H9 (cell line): Measurements from ENCODE around the gene GPLD1. TPM values are rescaled to one million over a fixed set of nuclear protein-coding genes. Genes with fewer than 3 reads are reported as not detected.

Experiments
- DNase-seq: peaks from one replicate; pipeline ENCODE4 v3.0.0-alpha.2; 2017
- H2AFZ ChIP-seq: one replicate; pipeline ENCODE4 v1.6.1; 2013; ENCODE audit warnings: mild to moderate bottlenecking, low read length, control low read depth, moderate library complexity
- H2AK5ac ChIP-seq: 2 replicates; pipeline ENCODE4 v1.6.1; 2013; ENCODE audit warnings: low read length, control low read depth, mixed read lengths; ENCODE audit not compliant: insufficient read length
- H2BK120ac ChIP-seq: one replicate; pipeline ENCODE4 v1.6.1; 2013; ENCODE audit warnings: low read depth, mild to moderate bottlenecking, low read length, control low read depth, inconsistent platforms; ENCODE audit not compliant: poor library complexity, severe bottlenecking
- H2BK12ac ChIP-seq: 2 replicates; pipeline ENCODE4 v1.6.1; 2013; ENCODE audit warnings: low read length, control low read depth, mixed read lengths, low read depth; ENCODE audit not compliant: insufficient read length
- H2BK15ac ChIP-seq: 2 replicates; pipeline ENCODE4 v1.6.1; 2013; ENCODE audit warnings: low read depth, low read length, control low read depth
- H2BK20ac ChIP-seq: one replicate; pipeline ENCODE4 v1.6.1; 2013; ENCODE audit warnings: low read depth, mild to moderate bottlenecking, low read length, control low read depth, inconsistent platforms; ENCODE audit not compliant: poor library complexity, severe bottlenecking
- H2BK5ac ChIP-seq: 2 replicates; pipeline ENCODE4 v1.6.1; 2013; ENCODE audit warnings: low read length, control low read depth, mixed read lengths; ENCODE audit not compliant: insufficient read length
- H3K14ac ChIP-seq: 2 replicates; pipeline ENCODE4 v1.6.1; 2013; ENCODE audit warnings: low read length, control low read depth; ENCODE audit not compliant: insufficient read depth
- H3K18ac ChIP-seq: 2 replicates; pipeline ENCODE4 v1.6.1; 2013; ENCODE audit warnings: low read depth, mild to moderate bottlenecking, mixed read lengths, low read length, control low read depth; ENCODE audit not compliant: insufficient read length
- H3K23ac ChIP-seq: 2 replicates; pipeline ENCODE4 v1.6.1; 2013; ENCODE audit warnings: low read length, control low read depth, mixed read lengths, low read depth; ENCODE audit not compliant: insufficient read length
- H3K23me2 ChIP-seq: 2 replicates; pipeline ENCODE4 v1.6.1; 2013; ENCODE audit warnings: low read depth, mild to moderate bottlenecking, mixed read lengths, low read length, control low read depth; ENCODE audit not compliant: insufficient read length, poor library complexity, severe bottlenecking
- H3K27ac ChIP-seq: 2 replicates; pipeline ENCODE4 v1.5.1; 2013; ENCODE audit warnings: low read length, control low read depth, mixed read lengths, low read depth; ENCODE audit not compliant: insufficient read length
- H3K27me3 ChIP-seq: 2 replicates; pipeline ENCODE4 v1.6.1; 2013; ENCODE audit warnings: low read length, control low read depth, inconsistent platforms; ENCODE audit not compliant: insufficient read depth
- H3K4ac ChIP-seq: 2 replicates; pipeline ENCODE4 v1.6.1; 2013; ENCODE audit warnings: low read depth, mild to moderate bottlenecking, control low read depth, inconsistent platforms, low read length, moderate library complexity
- H3K4me1 ChIP-seq: 2 replicates; pipeline ENCODE4 v1.6.1; 2013; ENCODE audit warnings: low read length, control low read depth, inconsistent platforms; ENCODE audit not compliant: insufficient read depth
- H3K4me2 ChIP-seq: 2 replicates; pipeline ENCODE4 v1.6.1; 2013; ENCODE audit warnings: low read length, control low read depth, mixed read lengths; ENCODE audit not compliant: insufficient read length, insufficient read depth
- H3K56ac ChIP-seq: 2 replicates; pipeline ENCODE4 v1.6.1; 2013; ENCODE audit warnings: low read depth, mild to moderate bottlenecking, mixed read lengths, low read length, control low read depth; ENCODE audit not compliant: insufficient read length
- H3K79me1 ChIP-seq: 2 replicates; pipeline ENCODE4 v1.6.1; 2013; ENCODE audit warnings: low read depth, mild to moderate bottlenecking, moderate library complexity, low read length, control low read depth, inconsistent platforms; ENCODE audit not compliant: insufficient read depth, poor library complexity, severe bottlenecking
- H3K79me2 ChIP-seq: 2 replicates; pipeline ENCODE4 v1.6.1; 2013; ENCODE audit warnings: low read length, control low read depth, inconsistent platforms; ENCODE audit not compliant: insufficient read depth
- H3K9ac ChIP-seq: 2 replicates; pipeline ENCODE4 v1.6.1; 2013; ENCODE audit warnings: low read length, control low read depth, mixed read lengths; ENCODE audit not compliant: insufficient read length; ENCODE audit errors: extremely low read depth
- H3K9me3 ChIP-seq: one replicate; pipeline ENCODE4 v1.6.1; 2013; ENCODE audit warnings: low read depth, low read length, inconsistent platforms; ENCODE audit not compliant: control insufficient read depth
- H3T11ph ChIP-seq: one replicate; pipeline ENCODE4 v1.6.1; 2013; ENCODE audit warnings: mild to moderate bottlenecking, low read length, control low read depth, inconsistent platforms
- H4K20me1 ChIP-seq: one replicate; pipeline ENCODE4 v1.6.1; 2013; ENCODE audit not compliant: control insufficient read depth, insufficient read length, insufficient read depth
- H4K5ac ChIP-seq: 2 replicates; pipeline ENCODE4 v1.6.1; 2013; ENCODE audit warnings: low read depth, mild to moderate bottlenecking, mixed read lengths, low read length, control low read depth; ENCODE audit not compliant: insufficient read length
- H4K8ac ChIP-seq: replicated peaks from 2 replicates; pipeline ENCODE4 v1.6.1; 2013; ENCODE audit warnings: low read length, control low read depth, mixed read lengths, low read depth; ENCODE audit not compliant: insufficient read length
- H4K91ac ChIP-seq: 2 replicates; pipeline ENCODE4 v1.6.1; 2013; ENCODE audit warnings: low read depth, mild to moderate bottlenecking, moderate library complexity, mixed read lengths, low read length, control low read depth; ENCODE audit not compliant: insufficient read length
- H3K27ac Mint-ChIP-seq, 3 experiments: 2 replicates in 2 of 3; 3 replicates in 1 of 3; pipeline ENCODE4 v1.8.0; 2020 to 2021; ENCODE audit warnings: mixed read lengths in 3 of 3, mild to moderate bottlenecking in 1 of 3, moderate library complexity in 1 of 3
- H3K27me3 Mint-ChIP-seq: 2 replicates; pipeline ENCODE4 v1.8.0; 2021; ENCODE audit warnings: low read depth, mild to moderate bottlenecking, moderate library complexity, mixed read lengths
- H3K36me3 Mint-ChIP-seq, 3 experiments: 2 replicates in 2 of 3; 3 replicates in 1 of 3; pipeline ENCODE4 v1.8.0; 2020 to 2021; ENCODE audit warnings: low read depth in 3 of 3, mixed read lengths in 3 of 3; ENCODE audit not compliant: insufficient read depth in 1 of 3
- H3K4me1 Mint-ChIP-seq, 2 experiments: 2 replicates each; pipeline ENCODE4 v1.8.0; 2020; ENCODE audit warnings: mixed read lengths in 2 of 2
- H3K4me3 Mint-ChIP-seq, 2 experiments: 2 replicates in 1 of 2; 3 replicates in 1 of 2; pipeline ENCODE4 v1.8.0; 2020 to 2021; ENCODE audit warnings: mild to moderate bottlenecking in 2 of 2, mixed read lengths in 2 of 2, moderate library complexity in 1 of 2
- H3K9me3 Mint-ChIP-seq, 2 experiments: 2 replicates in 1 of 2; 3 replicates in 1 of 2; pipeline ENCODE4 v1.8.0; 2020; ENCODE audit warnings: mild to moderate bottlenecking in 2 of 2, mixed read lengths in 2 of 2, moderate library complexity in 1 of 2
- CTCF ChIP-seq: fragments of 200-600 bp; sonication (generic); conservative IDR thresholded peaks from 3 replicates; pipeline ENCODE4 v1.8.0; 2021; ENCODE audit warnings: antibody characterized with exemption, mild to moderate bottlenecking
- WGBS: extraction: QIAGEN DNeasy Blood & Tissue Kit; methylation state at CpG from one replicate; pipeline ENCODE4 v1.1.7; 2013; ENCODE audit warnings: missing lambda C conversion rate, low lambda C conversion rate, mixed read lengths; ENCODE audit not compliant: insufficient read length; ENCODE audit errors: extremely low coverage; 5-methylcytosine and 5-hydroxymethylcytosine counted together
- total RNA-seq: library from RNA; stranded (reverse); gene quantifications from 2 replicates; pipeline ENCODE4 v1.2.1, GENCODE V29; 2021

The GPLD1 gene
- total RNA-seq, 1 experiment from 2014 or later = 8.0 TPM

- Mint-ChIP-seq H3K9me3 (peaks cover 0 to 9% of the 10 kb centered on the region in 2 experiments; a peak in 3 of 5 replicates), H3K4me1 (peaks cover 26 to 32% of the 10 kb centered on the region in 2 experiments), H3K27me3 (peaks cover 34% of the 10 kb centered on the region), H3K36me3 (peaks cover 3 to 15% (median 14%) of the 10 kb centered on the region in 3 experiments; a peak in 6 of 7 replicates), H3K27ac (no peak overlapping the region), H3K4me3 (no peak overlapping the region)
- TF ChIP-seq CTCF = no peak
- Histone ChIP-seq H3K79me1 (no peaks in the 10 kb centered on the region), H2BK15ac (no peak overlapping the region), H4K91ac (no peak overlapping the region), H2BK120ac (no peak overlapping the region), H3K27ac (no peak overlapping the region), H3K14ac (no peak overlapping the region), H3K9ac (no peak overlapping the region), H3K27me3 (peaks cover 4% of the 10 kb centered on the region; the same call in 1 of the 2 replicates), H3K4me1 (peaks cover 2% of the 10 kb centered on the region; the same call in 1 of the 2 replicates), H3K4ac (no peak overlapping the region), H4K5ac (no peak overlapping the region), H3T11ph (no peak overlapping the region), H2BK5ac (no peak overlapping the region), H4K8ac (no peak overlapping the region), H3K9me3 (no peaks in the 10 kb centered on the region), H3K56ac (no peak overlapping the region), H2AFZ (no peak overlapping the region), H4K20me1 (no peaks in the 10 kb centered on the region), H3K4me2 (no peak overlapping the region), H3K23me2 (peaks cover 11% of the 10 kb centered on the region), H2BK12ac (no peak overlapping the region), H3K79me2 (no peaks in the 10 kb centered on the region), H3K23ac (no peak overlapping the region), H2BK20ac (no peak overlapping the region), H3K18ac (no peak overlapping the region), H2AK5ac (no peak overlapping the region)
- no peak for DNase-seq
- no CpG with 5 or more reads among the region's 11 CpGs for WGBS
These were observed 8.0 kb upstream of the GPLD1 start for GRCh38 chr6:24497254-24497970.
